OCI-LY3 (cell line): Measurements from ENCODE around the gene MAP2.
A peak's percentile ranks its signal among the peaks of the same experiment; 100 is the strongest.

Source experiments
- H2AFZ ChIP-seq: fragments of 200-600, 300-600 bp; shearing (Covaris generic); 2 replicates; pipeline ENCODE4 v1.6.0; 2014; ENCODE audit warnings: antibody characterized with exemption, low read depth, low read length
- H3K27ac ChIP-seq: fragments of 200-600, 300-600 bp; sonication (generic); 2 replicates; pipeline ENCODE4 v1.5.1; 2014; ENCODE audit warnings: mild to moderate bottlenecking, low read length, moderate library complexity, mixed read lengths
- H3K27me3 ChIP-seq: fragments of 200-600, 300-600 bp; sonication (generic); 2 replicates; pipeline ENCODE4 v1.6.1; 2014; ENCODE audit warnings: low read depth, low read length, mixed read lengths
- H3K36me3 ChIP-seq: fragments of 200-600, 300-600 bp; sonication (generic); replicated peaks from 2 replicates; pipeline ENCODE3; 2014; ENCODE audit warnings: low read depth, low read length, mixed read lengths
- H3K4me1 ChIP-seq: fragments of 300-600, 200-600 bp; sonication (generic); 2 replicates; pipeline ENCODE4 v1.6.1; 2014; ENCODE audit warnings: low read length, mixed read lengths
- H3K4me2 ChIP-seq: fragments of 200-600, 300-600 bp; sonication (generic); 2 replicates; pipeline ENCODE4 v1.6.1; 2014; ENCODE audit warnings: low read length, mixed read lengths
- H3K4me3 ChIP-seq: fragments of 300-600, 200-600 bp; sonication (generic); 2 replicates; pipeline ENCODE4 v1.5.1; 2014; ENCODE audit warnings: antibody characterized with exemption, mild to moderate bottlenecking, low read length, moderate library complexity
- H3K79me2 ChIP-seq: fragments of 300-600, 200-600 bp; shearing (Covaris generic); 2 replicates; pipeline ENCODE4 v1.6.1; 2014; ENCODE audit warnings: mild to moderate bottlenecking, low read length, mixed read lengths
- H3K9ac ChIP-seq: fragments of 300-600, 200-600 bp; shearing (Covaris generic); 2 replicates; pipeline ENCODE4 v1.6.0; 2014; ENCODE audit warnings: mild to moderate bottlenecking, low read length, moderate library complexity
- H3K9me3 ChIP-seq: fragments of 200-600, 300-600 bp; shearing (Covaris generic); 2 replicates; pipeline ENCODE4 v1.6.1; 2014; ENCODE audit warnings: low read length, mixed read lengths; ENCODE audit not compliant: insufficient read depth
- H4K20me1 ChIP-seq: fragments of 200-600, 300-600 bp; sonication (generic); 2 replicates; pipeline ENCODE4 v1.6.1; 2016; ENCODE audit warnings: low read length, mixed read lengths; ENCODE audit not compliant: insufficient read depth
- EZH2phosphoT487 ChIP-seq: fragments of 200-600 bp; shearing (Covaris generic); IDR thresholded peaks from 2 replicates; pipeline ENCODE4 v1.6.1; 2018; ENCODE audit warnings: antibody characterized with exemption, mixed run types, low read depth
- TF ChIP-seq, protein P1 (sequence below): fragments of 200-600, 300-600 bp; sonication (generic); IDR thresholded peaks from 2 replicates; pipeline ENCODE4 v1.5.1; 2014; ENCODE audit warnings: antibody characterized with exemption, low read length, low read depth

Gene MAP2

DNA sequence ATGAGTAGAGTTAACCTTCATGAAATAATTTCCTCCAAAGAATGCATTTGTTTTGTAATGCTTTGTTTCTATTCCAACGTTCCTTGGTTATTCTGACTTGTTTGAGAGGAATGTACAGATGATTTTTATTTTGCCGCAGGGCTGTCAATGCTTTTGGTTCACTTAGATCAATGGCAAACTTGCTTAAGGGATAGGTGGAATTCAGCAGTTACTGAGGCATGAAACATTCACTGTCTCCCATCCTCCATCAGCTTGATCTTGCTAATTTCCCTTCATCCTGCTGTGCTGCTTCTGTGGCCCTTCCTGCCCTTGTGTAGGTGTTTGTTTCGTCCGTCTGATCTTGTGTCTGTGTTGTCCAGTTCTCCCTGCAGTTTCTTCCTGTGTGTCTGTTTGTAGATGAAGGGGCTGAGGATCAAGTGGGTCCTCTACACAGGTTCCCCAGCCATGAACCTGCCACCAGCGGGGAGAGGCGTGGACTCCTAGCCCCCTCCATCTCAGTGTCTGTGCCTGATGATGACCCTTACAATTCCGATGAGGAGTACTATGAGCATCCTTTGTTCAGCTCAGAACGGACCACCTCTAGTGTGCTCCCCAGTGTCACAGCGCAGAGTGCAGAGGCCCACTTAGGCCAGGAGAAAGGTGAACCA is 263.6 kb downstream of the MAP2 start:
- Histone ChIP-seq H3K4me3 (no peak overlapping the region), H4K20me1 (no peaks in the 10 kb centered on the region; the same call in 1 of the 2 replicates), H3K4me2 (no peak overlapping the region), H3K27me3 (peaks cover 82% of the 10 kb centered on the region), H3K27ac (no peak overlapping the region), H3K36me3 (no peaks in the 10 kb centered on the region), H3K9me3 (no peaks in the 10 kb centered on the region), H3K4me1 (no peaks in the 10 kb centered on the region), H3K9ac (no peak overlapping the region), H3K79me2 (no peaks in the 10 kb centered on the region), H2AFZ (no peak overlapping the region)
- no peak for TF ChIP-seq EZH2phosphoT487
- TF ChIP-seq, protein P1, sequence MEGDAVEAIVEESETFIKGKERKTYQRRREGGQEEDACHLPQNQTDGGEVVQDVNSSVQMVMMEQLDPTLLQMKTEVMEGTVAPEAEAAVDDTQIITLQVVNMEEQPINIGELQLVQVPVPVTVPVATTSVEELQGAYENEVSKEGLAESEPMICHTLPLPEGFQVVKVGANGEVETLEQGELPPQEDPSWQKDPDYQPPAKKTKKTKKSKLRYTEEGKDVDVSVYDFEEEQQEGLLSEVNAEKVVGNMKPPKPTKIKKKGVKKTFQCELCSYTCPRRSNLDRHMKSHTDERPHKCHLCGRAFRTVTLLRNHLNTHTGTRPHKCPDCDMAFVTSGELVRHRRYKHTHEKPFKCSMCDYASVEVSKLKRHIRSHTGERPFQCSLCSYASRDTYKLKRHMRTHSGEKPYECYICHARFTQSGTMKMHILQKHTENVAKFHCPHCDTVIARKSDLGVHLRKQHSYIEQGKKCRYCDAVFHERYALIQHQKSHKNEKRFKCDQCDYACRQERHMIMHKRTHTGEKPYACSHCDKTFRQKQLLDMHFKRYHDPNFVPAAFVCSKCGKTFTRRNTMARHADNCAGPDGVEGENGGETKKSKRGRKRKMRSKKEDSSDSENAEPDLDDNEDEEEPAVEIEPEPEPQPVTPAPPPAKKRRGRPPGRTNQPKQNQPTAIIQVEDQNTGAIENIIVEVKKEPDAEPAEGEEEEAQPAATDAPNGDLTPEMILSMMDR, result no peak

DNA sequence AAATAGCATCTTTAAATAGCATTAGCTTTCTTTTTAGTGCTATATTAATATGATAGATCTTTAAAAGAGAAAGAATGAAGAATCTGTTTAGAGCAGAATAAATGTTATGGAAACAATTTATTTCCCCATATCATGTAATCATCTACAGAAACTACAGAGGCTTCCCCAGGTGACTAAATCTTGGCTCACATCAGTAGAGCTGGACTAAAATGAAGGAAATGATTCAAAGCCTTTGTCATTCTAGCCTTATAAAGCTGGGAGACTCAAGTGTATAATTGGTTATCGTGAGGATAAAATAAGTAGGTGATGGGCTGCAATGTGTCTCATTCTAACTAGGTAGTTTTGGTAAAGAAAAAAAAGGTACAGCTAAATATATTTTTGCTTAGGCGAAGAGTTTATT is 264.5 kb downstream of the MAP2 start:
- H3K79me2 ChIP-seq, result no peaks in the 10 kb centered on the region
- H3K36me3 ChIP-seq, result no peaks in the 10 kb centered on the region
- TF ChIP-seq, protein P1, result no peak
- no peak for TF ChIP-seq EZH2phosphoT487
- no peaks in the 10 kb centered on the region for H3K4me1 ChIP-seq
- H4K20me1 ChIP-seq, result peaks cover 2% of the 10 kb centered on the region; the same call in 1 of the 2 replicates
- H3K4me2 ChIP-seq, result no peak overlapping the region
- no peaks in the 10 kb centered on the region for H3K9me3 ChIP-seq
- no peak overlapping the region for H3K4me3 ChIP-seq
- peaks cover 85% of the 10 kb centered on the region for H3K27me3 ChIP-seq
- H3K27ac ChIP-seq, result no peak overlapping the region
- H3K9ac ChIP-seq, result no peak overlapping the region
- no peak overlapping the region for H2AFZ ChIP-seq

DNA sequence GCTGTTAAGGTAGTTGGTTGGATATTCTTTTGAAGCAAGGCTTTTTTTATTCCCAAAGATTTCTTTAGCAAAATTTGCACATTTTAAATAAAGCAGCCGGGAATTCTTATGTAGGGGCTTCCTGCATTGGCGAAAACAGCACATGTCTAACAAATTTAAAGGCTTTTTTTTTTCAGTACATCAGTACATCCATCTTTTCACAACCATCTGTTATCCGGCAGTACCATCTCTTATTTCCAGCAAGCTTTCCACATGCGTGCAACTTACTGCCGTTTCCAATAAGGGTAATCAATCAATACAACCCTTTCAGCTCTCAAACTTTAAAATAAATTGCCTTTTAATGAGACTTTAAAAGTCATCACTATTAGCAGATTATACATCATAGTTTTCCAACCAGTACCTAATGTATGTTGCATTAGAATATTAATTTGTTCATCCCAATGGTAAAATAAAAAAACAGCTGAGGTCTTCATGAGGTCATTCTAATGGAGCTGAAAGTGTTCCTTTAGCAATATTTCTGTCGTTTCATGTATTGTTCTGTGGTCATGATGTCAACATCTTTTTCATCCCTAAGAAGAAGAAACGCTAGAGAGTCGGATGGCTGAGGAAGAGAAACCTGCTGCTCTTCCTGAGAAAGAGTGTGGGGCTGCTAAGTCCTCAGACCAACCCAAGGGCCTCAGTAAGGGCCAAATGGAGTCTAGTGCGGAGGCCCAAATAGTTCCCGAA is 266.3 kb downstream of the MAP2 start:
- no peaks in the 10 kb centered on the region for H3K79me2 ChIP-seq
- H3K27me3 ChIP-seq, result peaks cover 91% of the 10 kb centered on the region
- H2AFZ ChIP-seq, result no peak overlapping the region
- H4K20me1 ChIP-seq, result peaks cover 19% of the 10 kb centered on the region
- H3K4me3 ChIP-seq, result no peak overlapping the region
- no peak overlapping the region for H3K9ac ChIP-seq
- H3K36me3 ChIP-seq, result no peaks in the 10 kb centered on the region
- H3K4me1 ChIP-seq, result peaks cover 13% of the 10 kb centered on the region
- H3K9me3 ChIP-seq, result no peaks in the 10 kb centered on the region
- TF ChIP-seq EZH2phosphoT487, result no peak
- TF ChIP-seq, protein P1, result no peak
- no peak overlapping the region for H3K4me2 ChIP-seq
- no peak overlapping the region for H3K27ac ChIP-seq

DNA sequence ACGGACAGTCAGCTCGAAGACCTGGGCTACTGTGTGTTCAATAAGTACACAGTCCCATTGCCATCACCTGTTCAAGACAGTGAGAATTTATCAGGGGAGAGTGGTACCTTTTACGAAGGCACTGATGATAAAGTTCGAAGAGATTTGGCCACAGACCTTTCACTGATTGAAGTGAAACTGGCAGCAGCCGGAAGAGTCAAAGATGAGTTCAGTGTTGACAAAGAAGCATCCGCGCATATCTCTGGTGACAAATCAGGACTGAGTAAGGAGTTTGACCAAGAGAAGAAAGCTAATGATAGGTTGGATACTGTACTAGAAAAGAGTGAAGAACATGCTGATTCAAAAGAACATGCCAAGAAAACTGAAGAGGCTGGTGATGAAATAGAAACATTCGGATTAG is 270.9 kb downstream of the MAP2 start:
- Histone ChIP-seq H3K4me2 (peak overlapping the region; percentile 75), H3K4me1 (peaks cover 40% of the 10 kb centered on the region), H4K20me1 (peaks cover 47% of the 10 kb centered on the region), H3K79me2 (no peaks in the 10 kb centered on the region), H3K9ac (no peak overlapping the region), H3K4me3 (peak overlapping the region; percentile 70), H3K27me3 (peaks cover 83% of the 10 kb centered on the region), H2AFZ (no peak overlapping the region), H3K9me3 (no peaks in the 10 kb centered on the region), H3K27ac (no peak overlapping the region), H3K36me3 (no peaks in the 10 kb centered on the region)
- TF ChIP-seq, protein P1, result no peak
- TF ChIP-seq EZH2phosphoT487, result no peak
